ENCODE results near the gene PRRX2.
"Not testable (repeated sequence)": the region's sequence is repeated elsewhere in the genome, so short reads cannot be mapped to it uniquely, and the experiment has no call there.

The PRRX2 gene

DNA sequence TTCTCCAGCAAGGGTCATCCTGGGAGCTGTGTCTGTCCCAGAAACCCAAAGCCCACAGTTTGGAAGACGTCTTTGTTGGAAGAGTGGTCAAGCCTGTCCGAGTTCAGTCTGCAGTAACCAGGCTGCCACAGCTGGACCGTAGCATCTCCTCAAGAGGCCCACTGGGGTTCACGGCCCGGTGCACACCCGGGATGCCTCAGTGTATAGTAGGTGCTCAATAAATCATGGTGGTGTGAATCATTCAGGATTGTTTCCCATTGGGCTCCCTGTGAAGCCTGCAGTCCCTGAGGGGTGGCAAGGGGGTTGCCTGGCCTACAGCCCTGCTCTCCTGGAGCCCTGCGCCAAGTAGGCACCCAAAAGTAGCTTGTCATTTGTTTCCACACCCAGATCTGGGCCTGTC is 10.3 kb upstream of the PRRX2 start:
- no peak for DNase-seq

DNA sequence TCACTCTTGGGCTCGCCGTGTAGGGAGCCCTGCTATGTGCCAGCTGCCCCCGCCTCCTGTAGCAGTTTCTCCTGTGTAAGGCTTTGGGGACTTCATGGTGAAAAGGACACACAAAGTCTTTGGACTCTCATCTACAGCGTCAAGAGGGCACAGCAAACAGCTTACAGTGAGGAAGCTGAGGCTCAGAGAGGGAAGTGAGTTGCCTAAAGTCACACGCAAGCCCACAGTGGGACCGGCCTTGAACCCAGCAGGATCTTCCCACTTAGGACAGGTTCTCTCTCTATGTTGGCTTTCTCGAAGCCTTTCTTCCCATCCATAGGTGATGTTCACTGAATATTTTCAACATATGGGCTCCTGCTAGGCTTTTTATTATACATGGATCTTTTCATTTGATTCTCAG is 9.8 kb upstream of the PRRX2 start:
- DNase-seq: no peak

DNA sequence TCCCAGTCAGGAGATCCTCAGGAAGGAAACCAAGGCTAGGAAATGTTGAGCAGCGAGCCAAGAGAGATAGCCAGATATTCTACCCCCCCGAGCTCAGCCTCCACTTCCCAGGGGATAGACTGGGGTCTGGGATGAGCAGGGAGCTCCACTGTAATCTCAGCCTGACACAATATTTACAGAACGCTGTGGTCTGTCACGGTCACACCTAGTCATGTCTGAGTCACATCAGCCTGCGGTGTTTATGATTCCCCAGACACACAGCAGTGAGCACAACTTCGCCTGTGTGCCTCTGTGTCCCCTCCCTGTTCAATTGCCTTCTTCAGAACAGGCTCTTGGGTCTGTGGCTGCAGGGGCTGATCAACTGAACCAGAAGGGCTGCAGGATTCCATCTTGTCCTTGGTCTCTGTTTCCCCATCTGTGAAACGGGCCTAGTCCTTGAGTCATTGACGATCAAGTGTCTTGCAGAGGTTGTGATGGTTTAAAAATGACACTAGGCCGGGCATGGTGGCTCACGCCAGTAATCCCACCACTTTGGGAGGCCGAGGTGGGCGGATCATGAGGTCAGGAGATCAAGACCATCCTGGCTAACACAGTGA is 8.6 kb upstream of the PRRX2 start:
- DNase-seq: no peak

DNA sequence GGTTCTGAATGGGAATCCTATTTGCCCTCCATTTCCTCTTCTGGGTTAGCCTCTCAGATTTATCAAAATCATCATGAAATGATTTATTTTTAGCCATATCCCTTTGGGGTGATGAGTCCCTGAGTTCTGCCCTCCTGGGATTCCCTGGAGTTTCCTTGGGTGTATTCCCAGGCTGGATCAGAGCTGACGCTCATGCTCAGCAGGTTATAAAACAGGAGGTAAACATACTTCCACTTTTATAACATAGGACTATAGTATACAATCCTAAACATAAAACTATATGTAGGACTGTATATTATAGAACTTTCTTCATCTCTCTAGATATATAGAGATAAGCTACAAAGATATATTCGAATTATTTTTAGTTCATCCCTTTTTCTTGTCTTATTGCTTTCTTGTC is 4.4 kb upstream of the PRRX2 start:
- no peak for DNase-seq

DNA sequence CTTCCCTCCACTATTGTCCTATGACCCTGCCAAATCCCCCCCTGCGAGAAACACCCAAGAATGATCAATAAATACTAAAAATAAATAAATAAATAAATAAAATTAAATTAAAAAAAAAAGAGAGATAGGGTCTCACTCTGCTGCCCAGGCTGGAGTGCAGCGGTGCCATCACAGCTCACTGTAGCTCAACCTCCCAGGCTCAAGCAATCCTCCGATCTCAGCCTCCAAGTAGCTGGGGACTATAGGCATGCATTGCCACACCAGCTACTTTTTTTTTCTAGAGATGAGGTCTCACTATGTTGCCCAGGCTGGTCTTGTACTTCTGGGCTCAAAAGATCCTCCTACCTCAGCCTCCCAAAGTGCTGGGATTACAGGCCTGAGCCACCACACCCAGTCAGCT is 3.2 kb upstream of the PRRX2 start:
- DNase-seq: not testable (repeated sequence)

DNA sequence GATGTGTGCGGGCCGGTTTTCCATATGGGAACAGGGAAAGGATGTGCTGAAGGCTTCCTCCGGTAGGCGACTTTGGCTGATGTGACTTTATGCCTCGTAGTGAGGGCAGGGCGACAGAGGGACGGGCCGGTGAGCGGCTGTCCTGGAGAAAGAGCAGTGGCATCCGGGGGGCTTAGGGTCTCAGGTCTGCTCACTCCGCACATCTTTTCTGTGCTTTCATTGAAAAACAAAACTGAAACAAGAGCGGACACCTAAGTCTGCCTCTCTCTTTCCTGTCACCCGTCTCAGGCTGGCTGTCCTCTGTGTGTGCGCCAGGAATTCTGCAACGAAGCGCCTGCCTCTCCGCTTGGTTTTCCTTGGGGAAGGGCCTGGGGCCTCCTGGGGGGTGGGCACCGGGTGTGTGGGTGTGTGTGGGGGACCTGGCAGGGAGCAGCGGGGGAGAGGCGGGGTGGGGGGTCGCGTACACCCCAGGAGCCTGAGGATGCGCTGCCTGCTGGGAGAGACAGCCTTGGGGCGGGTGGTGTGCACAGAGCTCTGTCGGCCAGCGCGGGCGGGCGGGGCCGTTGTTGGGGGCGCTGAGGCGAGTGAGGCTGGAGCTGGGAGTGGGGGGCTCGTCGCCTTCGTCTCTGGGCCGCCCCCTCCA is 580 bp upstream of the PRRX2 start:
- no peak for DNase-seq

DNA sequence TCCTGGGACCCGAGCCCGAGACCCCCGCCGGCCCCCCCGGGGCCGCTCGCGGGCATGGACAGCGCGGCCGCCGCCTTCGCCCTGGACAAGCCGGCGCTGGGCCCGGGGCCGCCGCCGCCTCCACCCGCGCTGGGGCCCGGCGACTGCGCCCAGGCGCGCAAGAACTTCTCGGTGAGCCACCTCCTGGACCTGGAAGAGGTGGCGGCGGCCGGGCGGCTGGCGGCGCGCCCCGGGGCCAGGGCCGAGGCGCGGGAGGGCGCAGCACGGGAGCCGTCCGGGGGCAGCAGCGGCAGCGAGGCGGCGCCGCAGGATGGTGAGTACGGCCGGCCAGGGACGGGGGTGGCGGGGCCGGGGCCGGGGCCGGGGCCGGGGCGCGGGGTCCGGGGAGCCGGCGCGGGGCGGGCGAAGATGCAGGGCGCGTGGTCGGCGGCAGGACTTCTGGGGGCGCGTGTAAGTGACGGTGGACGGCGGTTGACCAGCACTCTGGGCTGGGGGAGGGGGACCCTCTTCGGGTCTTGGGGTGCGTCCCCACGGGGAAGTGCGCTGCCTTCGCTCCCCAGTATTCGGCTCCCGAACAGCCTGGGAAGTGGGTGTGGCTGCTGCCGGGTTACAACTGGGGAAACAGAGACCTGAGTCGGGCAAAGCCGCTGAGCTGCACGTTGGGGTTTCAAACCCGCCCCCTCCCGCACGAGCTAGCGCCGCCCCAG is 520 bp downstream of the PRRX2 start:
- DNase-seq: no peak

DNA sequence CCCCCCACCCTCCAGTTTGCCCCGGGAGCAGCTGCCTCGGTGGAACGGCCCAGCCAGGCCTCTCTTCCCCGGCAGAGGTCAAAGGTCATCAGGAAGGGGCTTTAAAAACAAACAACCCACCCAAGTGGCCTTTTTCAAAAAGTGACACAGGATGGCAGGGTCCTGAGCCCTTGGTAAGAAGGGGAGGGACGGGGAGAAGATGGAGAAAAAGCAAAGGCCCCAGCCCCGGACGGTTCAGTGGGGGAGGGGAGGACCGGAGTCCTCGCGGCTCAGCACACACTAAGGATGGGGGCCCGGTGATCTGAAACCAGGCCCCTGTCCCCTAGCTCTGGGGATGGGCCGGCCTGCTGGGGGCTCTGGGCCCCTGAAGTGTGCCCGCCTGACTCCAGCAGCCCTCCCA is 1.1 kb downstream of the PRRX2 start:
- no peak for DNase-seq

DNA sequence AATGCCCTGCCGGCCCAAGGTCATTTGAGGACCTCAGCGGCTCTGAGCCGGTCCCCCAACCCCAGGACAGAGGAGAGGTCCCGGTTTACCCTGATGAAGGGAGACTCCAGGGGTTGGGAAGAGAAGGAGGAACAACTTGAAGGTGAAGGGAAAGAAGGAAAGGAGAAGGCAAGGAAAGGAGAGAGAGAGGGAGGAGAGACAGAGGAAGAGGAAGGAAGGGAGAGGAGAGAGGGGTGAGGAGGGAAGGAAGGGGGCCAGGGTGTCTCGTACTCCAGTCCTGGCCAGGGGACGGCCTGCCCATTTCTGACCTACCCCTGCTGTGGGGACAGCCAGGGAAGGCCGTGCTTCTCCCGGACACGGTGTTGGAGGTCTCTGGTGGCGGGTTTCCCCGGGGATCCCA is 1.9 kb downstream of the PRRX2 start:
- DNase-seq: no peak

DNA sequence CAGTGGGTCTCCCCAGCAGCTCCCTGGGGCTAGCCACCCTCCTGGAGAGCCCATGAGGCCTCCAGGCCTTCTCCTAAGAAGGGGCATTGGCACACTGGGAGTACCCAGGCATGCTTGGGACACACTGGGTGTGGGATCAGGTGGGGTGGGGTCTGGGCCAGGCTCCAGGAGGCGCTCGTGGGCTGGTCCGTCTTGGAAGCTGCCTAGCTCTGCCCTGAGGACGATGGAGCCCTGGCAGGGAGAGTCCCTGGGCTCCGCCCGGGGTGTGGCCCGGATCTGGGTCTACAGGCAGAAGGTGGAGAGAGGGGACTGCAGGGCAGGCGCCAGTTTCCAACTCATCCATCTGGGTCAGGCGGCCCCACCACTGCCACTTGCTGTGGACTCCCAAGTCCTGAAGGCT is 2.4 kb downstream of the PRRX2 start:
- DNase-seq: no peak

DNA sequence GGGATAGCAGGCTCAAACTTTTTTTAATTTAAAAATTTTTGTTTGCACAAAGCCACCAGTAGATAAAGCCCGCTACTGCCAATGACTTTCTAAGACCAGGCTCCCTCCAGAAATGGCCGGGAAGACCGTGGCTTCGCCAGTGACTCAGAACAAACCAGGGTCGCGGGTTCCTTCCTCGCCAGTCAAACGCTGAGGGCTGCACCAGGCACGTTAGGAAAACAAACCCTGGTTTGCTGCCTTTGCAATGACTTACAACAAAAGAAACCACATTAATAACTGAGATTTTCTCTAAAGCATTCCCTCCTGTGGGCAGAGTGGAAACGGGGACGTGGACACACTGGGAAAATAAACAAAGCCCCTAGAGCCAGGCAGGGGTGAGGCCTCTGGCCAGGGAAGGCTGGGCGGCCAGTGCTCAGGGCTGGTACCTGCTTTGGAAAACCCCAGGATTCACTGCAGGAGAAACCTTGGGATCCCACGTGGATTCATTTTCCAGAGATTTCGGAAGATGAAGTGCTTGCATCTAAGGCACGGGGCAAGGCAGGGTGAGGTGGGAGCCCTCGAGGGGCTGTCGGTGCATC is 3.8 kb downstream of the PRRX2 start:
- no peak for DNase-seq

DNA sequence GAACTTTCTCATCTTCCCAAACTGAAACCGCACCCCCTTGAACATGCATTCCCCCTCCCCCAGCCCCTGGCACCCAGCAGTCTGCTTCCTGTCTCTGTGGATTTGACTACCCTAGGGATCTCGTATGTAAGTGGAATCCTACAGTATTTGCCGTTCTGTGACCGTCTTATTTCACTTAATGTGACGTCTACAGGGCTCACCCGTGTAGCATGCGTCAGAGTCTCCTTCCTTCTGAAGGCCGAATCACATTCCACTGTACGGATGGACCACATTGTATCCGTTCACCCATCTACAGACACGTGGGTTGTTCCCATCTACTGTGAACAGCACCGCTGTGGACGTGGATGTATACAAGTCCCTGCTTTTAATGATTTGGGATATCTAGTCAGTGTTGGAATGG is 4.5 kb downstream of the PRRX2 start:
- DNase-seq: no peak

DNA sequence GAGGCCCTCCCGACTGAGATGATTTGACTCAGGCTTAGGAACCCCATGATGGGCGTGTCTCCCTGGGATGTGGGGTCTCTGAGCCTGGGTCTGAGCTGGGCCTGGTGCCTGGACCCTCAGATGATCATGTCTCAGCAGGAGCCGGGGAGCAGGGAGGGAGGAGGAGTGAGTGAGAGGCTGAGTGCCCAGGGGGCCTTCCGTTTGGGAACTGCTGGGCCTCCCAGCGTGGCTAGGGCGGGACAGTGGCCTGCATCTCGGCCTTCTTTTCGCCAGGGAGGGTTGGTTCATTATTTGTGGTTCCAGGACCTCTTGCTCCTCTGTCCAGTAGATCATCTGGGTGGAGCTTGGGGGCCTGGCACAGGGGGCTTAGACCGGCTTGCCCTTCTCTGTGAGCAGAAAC is 5.6 kb downstream of the PRRX2 start:
- no peak for DNase-seq

DNA sequence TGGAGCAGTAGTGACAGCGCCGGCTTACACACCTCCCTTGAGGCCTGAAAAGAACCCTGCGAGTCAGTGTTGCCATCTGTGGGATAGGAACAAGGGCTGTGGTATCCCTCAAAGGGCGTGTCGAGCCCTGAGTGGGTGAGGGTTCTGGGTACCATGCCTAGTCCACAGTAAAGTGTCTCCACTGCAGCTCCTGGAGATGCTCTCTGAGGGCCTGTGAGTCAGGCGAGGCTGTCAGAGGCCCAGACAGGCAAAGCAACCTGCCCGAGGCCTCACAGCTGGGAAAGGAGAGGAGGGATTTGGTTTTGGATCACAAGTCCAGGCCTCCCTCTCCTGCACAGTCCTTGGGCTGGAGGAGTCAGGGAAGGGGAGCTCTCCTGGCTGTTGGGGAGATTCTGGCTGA is 6.1 kb downstream of the PRRX2 start:
- DNase-seq: no peak

DNA sequence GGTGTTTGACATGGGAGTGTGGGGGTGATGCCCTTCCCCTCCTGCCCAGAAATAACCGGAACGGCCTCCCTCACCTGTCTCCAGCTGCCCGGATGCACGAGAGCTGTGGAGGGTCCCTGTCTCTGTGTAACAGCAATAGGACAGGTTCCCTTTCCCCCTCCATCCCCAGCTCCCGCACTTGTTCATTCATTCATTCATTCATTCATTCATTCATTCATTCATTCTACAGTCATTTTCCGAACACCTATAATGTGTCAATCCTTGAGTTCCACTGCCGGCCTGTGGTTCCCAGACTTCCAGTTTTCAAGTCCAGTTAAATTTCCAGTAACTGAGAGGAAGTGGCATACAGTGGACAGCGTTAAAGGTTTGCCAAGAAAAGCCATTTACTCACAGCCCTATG is 7.3 kb downstream of the PRRX2 start:
- DNase-seq: no peak

DNA sequence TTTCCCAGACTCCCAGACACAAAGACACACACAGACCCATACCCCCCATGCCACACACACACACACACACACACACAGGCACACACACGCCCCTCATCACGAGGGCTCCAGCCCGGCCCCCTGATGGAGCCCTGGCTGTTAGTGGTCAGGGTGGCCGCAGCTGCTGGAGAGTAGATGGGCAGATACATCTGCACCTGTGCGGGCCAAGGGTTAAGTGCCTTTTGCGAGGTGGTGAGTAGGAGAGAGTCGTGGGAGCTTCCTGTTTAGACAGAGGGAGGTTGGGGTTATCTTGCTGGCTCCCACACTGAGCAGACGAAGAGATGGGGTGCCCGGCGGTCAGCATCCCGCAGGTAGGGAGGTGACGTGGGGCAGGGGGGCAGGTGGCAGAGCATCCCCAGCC is 8.2 kb downstream of the PRRX2 start:
- no peak for DNase-seq

DNA sequence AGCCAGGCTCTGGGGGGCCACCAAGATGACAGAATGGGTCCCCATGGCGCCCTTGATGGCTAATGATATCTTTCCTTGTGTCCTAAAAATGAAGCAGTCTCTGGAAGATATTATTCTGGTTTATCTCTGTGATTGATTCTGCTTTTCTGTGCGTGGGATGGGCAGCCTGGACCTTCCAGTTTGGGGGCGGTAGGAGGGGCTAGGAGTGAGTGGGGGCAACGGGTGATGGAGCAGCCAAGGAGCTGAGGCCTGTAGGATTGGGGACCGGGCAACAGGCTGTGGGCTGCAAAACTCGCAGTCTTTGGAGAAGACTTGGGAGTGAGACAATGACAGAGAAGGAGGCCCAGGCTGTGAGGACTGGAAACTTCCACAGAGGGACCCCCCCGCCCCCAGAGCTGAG is 8.8 kb downstream of the PRRX2 start:
- DNase-seq: no peak

DNA sequence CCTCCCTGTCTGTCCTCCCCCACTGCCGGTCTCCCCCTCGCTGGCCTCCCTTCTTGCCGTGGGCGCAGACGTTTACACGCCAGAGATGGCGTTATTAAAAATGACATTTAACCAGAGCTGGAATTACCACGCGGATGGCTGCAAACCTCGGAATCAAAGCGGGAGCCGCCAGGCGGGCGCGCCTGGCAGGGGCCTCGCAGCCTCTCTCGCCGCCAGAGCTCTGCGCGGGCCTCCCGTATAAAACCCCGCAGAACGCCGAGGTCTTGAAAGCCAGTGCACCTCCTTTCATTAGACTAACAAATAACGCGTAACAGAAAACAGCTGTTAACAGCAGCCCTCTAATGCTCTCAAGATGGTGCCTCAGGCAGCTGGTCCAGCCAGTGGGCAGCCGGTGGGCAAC is 10.2 kb downstream of the PRRX2 start:
- no peak for DNase-seq

DNA sequence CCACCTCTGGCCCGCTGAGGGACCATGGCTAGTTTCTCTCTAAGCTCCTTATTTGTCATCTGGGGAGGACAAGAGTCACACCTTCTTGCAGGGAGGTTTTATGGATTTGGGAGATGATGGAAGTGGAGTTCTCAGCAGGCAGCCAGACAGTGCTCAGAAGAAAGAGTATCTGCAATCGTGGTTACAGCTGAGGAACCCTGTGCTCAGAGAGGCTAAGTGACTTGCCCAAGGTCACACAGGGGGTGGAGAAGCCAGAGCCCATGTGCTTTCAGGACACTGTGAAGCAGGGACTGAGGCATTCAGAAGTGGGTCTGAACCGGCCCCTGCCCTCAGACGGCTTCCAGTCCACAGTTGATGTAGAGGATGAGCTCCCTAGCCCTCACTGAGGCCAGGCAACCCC is 10.8 kb downstream of the PRRX2 start:
- no peak for DNase-seq

DNA sequence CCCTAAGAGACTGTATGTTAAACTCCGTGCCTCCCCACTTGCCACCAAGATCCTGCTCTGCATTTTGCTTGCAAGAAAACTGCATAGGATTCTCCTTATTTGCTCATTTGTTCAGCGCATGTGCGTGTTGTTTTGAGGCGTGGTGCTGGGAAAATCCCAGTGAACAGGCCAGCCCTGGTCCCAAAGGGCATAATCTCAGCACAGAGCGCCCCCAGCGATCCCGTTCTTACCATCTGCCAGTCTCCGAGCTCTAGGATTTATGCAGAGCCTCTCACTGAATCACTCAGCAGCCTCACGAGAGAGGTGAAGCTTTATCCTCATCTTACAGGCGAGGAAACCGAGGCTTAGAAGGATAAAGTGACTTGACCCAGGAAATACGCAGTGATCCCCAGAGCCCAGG is 11.5 kb downstream of the PRRX2 start:
- no peak for DNase-seq

DNA sequence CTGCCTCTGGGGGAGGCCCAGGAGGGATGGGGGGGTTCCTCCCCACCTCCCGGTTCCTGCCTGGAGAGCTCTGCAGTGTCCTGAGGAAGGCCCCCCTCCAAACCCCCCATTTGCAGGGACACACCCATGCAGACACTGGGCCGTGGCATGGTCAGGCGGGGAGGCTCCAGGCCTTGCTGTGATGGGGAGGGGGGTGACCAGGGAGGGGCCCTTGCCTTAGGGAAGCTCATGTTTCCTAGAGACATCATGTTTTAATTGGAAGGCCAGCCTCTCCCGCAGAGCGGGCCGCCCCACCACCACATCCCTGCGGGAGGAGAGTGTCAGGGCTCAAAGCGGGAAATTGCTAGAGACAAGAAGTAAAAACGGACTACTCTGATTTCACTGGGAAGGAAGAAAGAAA is 12.0 kb downstream of the PRRX2 start:
- DNase-seq: no peak

DNA sequence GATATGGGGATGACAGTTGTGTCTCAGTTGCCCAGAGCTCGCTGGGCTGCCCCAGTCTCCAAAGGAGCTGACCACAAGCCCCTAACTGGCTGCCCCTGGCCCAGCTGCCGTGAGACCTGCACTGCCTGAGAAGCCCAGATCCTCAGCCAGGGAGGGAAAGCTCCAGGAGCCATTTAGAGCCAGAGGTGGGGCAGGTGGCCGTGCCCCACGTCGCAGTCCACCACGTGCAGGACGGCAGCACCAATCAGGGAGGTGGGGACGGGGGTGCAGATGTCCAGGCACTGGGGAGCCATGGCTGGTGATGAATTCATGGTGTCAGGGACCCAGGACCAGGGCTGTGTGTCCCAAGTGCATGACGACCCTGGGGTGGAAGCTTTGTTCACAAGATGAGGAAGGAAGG is 13.4 kb downstream of the PRRX2 start:
- DNase-seq: no peak

DNA sequence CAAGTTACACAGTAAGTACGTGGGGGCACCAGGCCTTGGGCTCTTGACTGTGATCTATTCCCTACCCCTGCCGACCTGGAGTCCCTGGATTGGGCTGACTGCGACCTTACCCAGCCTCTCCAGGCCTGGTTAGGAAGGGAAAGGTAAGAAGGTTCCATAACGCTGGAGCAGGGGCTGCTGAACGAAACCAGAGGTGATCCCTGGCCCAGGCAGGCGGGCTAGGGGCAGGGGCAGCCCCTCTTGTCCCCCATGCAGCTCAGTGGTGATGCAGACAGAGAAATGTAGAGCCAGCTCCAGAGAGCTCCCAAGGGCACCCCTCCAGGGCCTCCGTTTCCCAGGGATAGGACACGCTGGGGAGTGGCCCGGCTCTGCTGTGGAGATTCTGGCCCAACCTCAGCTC is 14.1 kb downstream of the PRRX2 start:
- no peak for DNase-seq

DNA sequence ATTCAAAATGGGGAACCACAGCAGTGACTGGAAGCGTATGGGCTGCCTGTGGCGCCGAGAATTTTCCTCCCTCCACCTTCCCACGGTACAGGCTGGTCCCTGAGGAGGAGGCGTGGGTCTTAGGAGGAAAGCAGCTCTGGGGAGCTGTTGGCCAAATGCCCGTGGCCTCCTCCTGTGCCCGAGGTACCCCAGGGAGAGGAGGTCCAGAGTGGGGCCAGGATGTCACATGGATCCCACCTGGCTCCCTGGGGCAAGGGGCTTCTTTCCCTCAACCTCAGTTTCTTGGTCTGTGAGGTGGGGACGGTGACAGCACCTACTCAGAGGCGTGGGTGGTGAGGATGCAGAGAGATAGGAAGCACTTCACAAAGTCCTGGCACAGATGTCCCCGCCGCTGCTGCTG is 16.5 kb downstream of the PRRX2 start:
- no peak for DNase-seq
